HepG2 (cell line): ENCODE data around the gene C2orf81. TPM values are rescaled to one million over a fixed set of nuclear protein-coding genes. Genes with fewer than 3 reads are reported as not detected.

Experiments used
- CHD2 ChIP-seq: IDR thresholded peaks from 2 replicates; pipeline ENCODE4 v1.6.1; 2011; ENCODE audit warnings: low read depth, low read length, improper control_type of control experiment
- CREB1 ChIP-seq, 2 experiments: fragments of 450-650 bp in 1 of 2; IDR thresholded peaks; 2 replicates each; pipeline ENCODE4 v1.6.1; 2016 to 2017; ENCODE audit warnings: control low read depth in 1 of 2, mild to moderate bottlenecking in 1 of 2, missing compliant biosample characterization in 1 of 2, missing genetic modification characterization in 1 of 2
- FLYWCH1 ChIP-seq: sonication (generic); formaldehyde crosslinking; IDR thresholded peaks from 2 replicates; pipeline ENCODE4 v1.8.1; 2023; ENCODE audit warnings: mild to moderate bottlenecking, missing genetic modification reagents
- KLF11 ChIP-seq: IDR thresholded peaks from 2 replicates; pipeline ENCODE4 v1.6.1; 2016; ENCODE audit warnings: missing compliant biosample characterization
- NR3C1 ChIP-seq: sonication (generic); formaldehyde crosslinking; IDR thresholded peaks from 2 replicates; pipeline ENCODE4 v1.4.0; 2020; ENCODE audit warnings: missing genetic modification reagents
- RBM39 ChIP-seq: fragments of 200-400 bp; formaldehyde crosslinking; IDR thresholded peaks from one replicate; pipeline ENCODE4 v1.6.1; 2018; ENCODE audit warnings: antibody characterized with exemption, mild to moderate bottlenecking, low read depth, low read length; ENCODE audit not compliant: poor library complexity, severe bottlenecking
- THAP11 ChIP-seq: IDR thresholded peaks from 2 replicates; pipeline ENCODE4 v1.6.1; 2016; ENCODE audit warnings: missing biosample characterization, missing genetic modification reagents
- ZFX ChIP-seq: sonication (generic); formaldehyde crosslinking; IDR thresholded peaks from 2 replicates; pipeline ENCODE4 v1.4.0; 2020; ENCODE audit warnings: mild to moderate bottlenecking, low read depth, missing genetic modification reagents, moderate library complexity
- ZNF703 ChIP-seq: sonication (generic); formaldehyde crosslinking; IDR thresholded peaks from 2 replicates; pipeline ENCODE4 v1.5.1; 2020; ENCODE audit warnings: missing genetic modification reagents, mild to moderate bottlenecking, moderate library complexity, borderline replicate concordance
- ZNF777 ChIP-seq: sonication (generic); formaldehyde crosslinking; IDR thresholded peaks from 2 replicates; pipeline ENCODE4 v1.4.0; 2020; ENCODE audit warnings: missing genetic modification reagents
- polyA plus RNA-seq, 8 experiments: library from polyadenylated mRNA; depleted of rRNA in 3 of 8; stranded (reverse) in 7 of 8; unstranded in 1 of 8; fragments of >200 nt; fragmentation: Illumina TruSeq in 4 of 8; extraction: Trizol in 4 of 8; gene quantifications; 2 replicates each; pipeline versions ENCODE4 v1.2.1 to v1.2.3, GENCODE V29; 2011 to 2016; ENCODE audit warnings: low read depth in 4 of 8, missing spikeins in 1 of 8, mixed read lengths in 1 of 8; ENCODE audit not compliant: insufficient read depth in 1 of 8
- total RNA-seq, 5 experiments: library from RNA; depleted of rRNA; stranded (reverse); fragments of >200 nt; fragmentation: Illumina TruSeq; extraction: Trizol; gene quantifications; 2 replicates each; pipeline ENCODE4 v1.2.3, GENCODE V29; 2016; ENCODE audit warnings: low read depth in 1 of 5
- TF ChIP-seq, protein P1 (sequence below): sonication (generic); formaldehyde crosslinking; IDR thresholded peaks from 2 replicates; pipeline ENCODE4 v1.4.0; 2020; ENCODE audit warnings: missing genetic modification reagents
- TF ChIP-seq, protein P2 (sequence below): sonication (generic); formaldehyde crosslinking; IDR thresholded peaks from 2 replicates; pipeline ENCODE4 v1.4.0; 2020; ENCODE audit warnings: missing genetic modification reagents, borderline replicate concordance
- TF ChIP-seq, protein P3 (sequence below): sonication (generic); formaldehyde crosslinking; IDR thresholded peaks from 2 replicates; pipeline ENCODE4 v1.9.0; 2021; ENCODE audit warnings: missing genetic modification reagents, mild to moderate bottlenecking, borderline replicate concordance
- TF ChIP-seq, protein P4 (sequence below): IDR thresholded peaks from 2 replicates; pipeline ENCODE4 v1.6.1; 2012; ENCODE audit warnings: inconsistent platforms
- TF ChIP-seq, protein P5 (sequence below): sonication (generic); formaldehyde crosslinking; IDR thresholded peaks from 2 replicates; pipeline ENCODE4 v1.8.1; 2022; ENCODE audit warnings: low read depth, mild to moderate bottlenecking, missing genetic modification reagents
- TF ChIP-seq, protein P6 (sequence below): IDR thresholded peaks from 2 replicates; pipeline ENCODE4 v1.6.1; 2018; ENCODE audit warnings: missing genetic modification reagents, mild to moderate bottlenecking, missing compliant biosample characterization

Gene C2orf81
- total and polyA plus RNA-seq, 2 of the 13 experiments (the other 11 are each of a cell fraction or from before 2014, with no cell fraction given): 0.15 to 0.17 TPM

DNA sequence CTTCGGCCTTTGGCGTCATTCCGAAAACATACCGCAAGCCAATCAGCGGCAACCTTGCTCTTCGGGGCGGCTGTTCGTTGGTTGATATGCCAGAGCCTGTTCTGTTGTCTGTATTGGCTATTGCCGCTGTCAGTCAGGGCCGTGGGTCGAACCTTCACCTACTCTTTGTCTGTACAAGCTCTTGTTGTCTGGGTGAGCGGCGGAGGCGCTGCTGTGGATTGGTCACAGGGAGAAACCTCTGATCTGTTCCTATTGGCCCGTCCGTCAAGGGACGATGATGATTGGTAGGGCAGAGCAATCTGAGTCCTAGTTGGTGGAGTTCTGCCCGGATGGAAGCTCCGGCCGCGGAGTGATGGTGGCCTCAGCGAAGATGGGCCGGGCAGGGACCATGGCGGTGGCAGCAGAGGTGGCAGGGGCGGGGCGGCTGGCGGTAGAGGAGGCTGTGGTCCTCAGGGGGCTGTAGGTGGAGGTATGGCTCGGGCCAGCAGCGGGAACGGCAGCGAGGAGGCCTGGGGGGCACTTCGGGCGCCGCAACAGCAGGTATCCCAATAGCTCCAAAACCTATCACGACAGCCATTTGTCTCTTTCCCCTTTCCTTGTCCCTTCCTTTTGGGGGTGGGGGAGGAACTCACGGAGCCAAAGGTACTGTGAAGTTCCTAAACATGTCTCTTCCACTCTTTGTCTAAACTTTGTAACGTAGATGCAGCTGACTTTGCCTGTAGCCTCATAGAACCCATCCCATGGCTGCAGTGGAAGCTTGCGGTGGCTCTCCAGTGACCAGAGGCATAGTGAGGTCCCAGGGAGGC lies 36.9 kb upstream of the C2orf81 start, which contains the start of gene WBP1 (continued):
- TF ChIP-seq NR3C1 (no peak), FLYWCH1 (no peak), ZNF703 (CRISPR knock-in tag) (no peak), THAP11 (CRISPR knock-in tag) (peak; percentile 65), CREB1 (IDR thresholded peaks at IDR 0.05) (peak; percentile 92), CREB1 (CRISPR knock-in tag; IDR thresholded peaks at IDR 0.05) (peak; percentile 97), ZNF777 (CRISPR knock-in tag) (no peak), ZFX (CRISPR knock-in tag) (peak; percentile 7; the same call in 1 of the 2 replicates), RBM39 (peak; percentile 13), CHD2 (peak; percentile 63; the same call in 1 of the 2 replicates), KLF11 (CRISPR knock-in tag) (no peak)
- TF ChIP-seq, protein P1, sequence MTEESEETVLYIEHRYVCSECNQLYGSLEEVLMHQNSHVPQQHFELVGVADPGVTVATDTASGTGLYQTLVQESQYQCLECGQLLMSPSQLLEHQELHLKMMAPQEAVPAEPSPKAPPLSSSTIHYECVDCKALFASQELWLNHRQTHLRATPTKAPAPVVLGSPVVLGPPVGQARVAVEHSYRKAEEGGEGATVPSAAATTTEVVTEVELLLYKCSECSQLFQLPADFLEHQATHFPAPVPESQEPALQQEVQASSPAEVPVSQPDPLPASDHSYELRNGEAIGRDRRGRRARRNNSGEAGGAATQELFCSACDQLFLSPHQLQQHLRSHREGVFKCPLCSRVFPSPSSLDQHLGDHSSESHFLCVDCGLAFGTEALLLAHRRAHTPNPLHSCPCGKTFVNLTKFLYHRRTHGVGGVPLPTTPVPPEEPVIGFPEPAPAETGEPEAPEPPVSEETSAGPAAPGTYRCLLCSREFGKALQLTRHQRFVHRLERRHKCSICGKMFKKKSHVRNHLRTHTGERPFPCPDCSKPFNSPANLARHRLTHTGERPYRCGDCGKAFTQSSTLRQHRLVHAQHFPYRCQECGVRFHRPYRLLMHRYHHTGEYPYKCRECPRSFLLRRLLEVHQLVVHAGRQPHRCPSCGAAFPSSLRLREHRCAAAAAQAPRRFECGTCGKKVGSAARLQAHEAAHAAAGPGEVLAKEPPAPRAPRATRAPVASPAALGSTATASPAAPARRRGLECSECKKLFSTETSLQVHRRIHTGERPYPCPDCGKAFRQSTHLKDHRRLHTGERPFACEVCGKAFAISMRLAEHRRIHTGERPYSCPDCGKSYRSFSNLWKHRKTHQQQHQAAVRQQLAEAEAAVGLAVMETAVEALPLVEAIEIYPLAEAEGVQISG: peak; percentile 49
- TF ChIP-seq, protein P2, sequence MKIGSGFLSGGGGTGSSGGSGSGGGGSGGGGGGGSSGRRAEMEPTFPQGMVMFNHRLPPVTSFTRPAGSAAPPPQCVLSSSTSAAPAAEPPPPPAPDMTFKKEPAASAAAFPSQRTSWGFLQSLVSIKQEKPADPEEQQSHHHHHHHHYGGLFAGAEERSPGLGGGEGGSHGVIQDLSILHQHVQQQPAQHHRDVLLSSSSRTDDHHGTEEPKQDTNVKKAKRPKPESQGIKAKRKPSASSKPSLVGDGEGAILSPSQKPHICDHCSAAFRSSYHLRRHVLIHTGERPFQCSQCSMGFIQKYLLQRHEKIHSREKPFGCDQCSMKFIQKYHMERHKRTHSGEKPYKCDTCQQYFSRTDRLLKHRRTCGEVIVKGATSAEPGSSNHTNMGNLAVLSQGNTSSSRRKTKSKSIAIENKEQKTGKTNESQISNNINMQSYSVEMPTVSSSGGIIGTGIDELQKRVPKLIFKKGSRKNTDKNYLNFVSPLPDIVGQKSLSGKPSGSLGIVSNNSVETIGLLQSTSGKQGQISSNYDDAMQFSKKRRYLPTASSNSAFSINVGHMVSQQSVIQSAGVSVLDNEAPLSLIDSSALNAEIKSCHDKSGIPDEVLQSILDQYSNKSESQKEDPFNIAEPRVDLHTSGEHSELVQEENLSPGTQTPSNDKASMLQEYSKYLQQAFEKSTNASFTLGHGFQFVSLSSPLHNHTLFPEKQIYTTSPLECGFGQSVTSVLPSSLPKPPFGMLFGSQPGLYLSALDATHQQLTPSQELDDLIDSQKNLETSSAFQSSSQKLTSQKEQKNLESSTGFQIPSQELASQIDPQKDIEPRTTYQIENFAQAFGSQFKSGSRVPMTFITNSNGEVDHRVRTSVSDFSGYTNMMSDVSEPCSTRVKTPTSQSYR (CRISPR knock-in tag): peak; percentile 24; the same call in 1 of the 2 replicates
- TF ChIP-seq, protein P3, sequence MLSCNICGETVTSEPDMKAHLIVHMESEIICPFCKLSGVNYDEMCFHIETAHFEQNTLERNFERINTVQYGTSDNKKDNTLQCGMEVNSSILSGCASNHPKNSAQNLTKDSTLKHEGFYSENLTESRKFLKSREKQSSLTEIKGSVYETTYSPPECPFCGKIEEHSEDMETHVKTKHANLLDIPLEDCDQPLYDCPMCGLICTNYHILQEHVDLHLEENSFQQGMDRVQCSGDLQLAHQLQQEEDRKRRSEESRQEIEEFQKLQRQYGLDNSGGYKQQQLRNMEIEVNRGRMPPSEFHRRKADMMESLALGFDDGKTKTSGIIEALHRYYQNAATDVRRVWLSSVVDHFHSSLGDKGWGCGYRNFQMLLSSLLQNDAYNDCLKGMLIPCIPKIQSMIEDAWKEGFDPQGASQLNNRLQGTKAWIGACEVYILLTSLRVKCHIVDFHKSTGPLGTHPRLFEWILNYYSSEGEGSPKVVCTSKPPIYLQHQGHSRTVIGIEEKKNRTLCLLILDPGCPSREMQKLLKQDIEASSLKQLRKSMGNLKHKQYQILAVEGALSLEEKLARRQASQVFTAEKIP: no peak
- TF ChIP-seq, protein P4, sequence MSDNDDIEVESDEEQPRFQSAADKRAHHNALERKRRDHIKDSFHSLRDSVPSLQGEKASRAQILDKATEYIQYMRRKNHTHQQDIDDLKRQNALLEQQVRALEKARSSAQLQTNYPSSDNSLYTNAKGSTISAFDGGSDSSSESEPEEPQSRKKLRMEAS: peak; percentile 60
- TF ChIP-seq, protein P5, sequence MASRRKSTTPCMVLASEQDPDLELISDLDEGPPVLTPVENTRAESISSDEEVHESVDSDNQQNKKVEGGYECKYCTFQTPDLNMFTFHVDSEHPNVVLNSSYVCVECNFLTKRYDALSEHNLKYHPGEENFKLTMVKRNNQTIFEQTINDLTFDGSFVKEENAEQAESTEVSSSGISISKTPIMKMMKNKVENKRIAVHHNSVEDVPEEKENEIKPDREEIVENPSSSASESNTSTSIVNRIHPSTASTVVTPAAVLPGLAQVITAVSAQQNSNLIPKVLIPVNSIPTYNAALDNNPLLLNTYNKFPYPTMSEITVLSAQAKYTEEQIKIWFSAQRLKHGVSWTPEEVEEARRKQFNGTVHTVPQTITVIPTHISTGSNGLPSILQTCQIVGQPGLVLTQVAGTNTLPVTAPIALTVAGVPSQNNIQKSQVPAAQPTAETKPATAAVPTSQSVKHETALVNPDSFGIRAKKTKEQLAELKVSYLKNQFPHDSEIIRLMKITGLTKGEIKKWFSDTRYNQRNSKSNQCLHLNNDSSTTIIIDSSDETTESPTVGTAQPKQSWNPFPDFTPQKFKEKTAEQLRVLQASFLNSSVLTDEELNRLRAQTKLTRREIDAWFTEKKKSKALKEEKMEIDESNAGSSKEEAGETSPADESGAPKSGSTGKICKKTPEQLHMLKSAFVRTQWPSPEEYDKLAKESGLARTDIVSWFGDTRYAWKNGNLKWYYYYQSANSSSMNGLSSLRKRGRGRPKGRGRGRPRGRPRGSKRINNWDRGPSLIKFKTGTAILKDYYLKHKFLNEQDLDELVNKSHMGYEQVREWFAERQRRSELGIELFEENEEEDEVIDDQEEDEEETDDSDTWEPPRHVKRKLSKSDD (CRISPR knock-in tag): peak; percentile 78; the same call in 1 of the 2 replicates
- TF ChIP-seq, protein P6, sequence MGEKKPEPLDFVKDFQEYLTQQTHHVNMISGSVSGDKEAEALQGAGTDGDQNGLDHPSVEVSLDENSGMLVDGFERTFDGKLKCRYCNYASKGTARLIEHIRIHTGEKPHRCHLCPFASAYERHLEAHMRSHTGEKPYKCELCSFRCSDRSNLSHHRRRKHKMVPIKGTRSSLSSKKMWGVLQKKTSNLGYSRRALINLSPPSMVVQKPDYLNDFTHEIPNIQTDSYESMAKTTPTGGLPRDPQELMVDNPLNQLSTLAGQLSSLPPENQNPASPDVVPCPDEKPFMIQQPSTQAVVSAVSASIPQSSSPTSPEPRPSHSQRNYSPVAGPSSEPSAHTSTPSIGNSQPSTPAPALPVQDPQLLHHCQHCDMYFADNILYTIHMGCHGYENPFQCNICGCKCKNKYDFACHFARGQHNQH (CRISPR knock-in tag): peak; percentile 24; the same call in 1 of the 2 replicates
